ENCODE data around the gene CPXM2.

The CPXM2 gene

GRCh38 chr10:123787566-123787965 is 104.0 kb downstream of the CPXM2 start:
- Histone ChIP-seq H3K27ac (ENCODE audit: low read depth, low read length) (no peak overlapping the region), H2AFZ (ENCODE audit: low read depth, low read length, severe bottlenecking) (no peak overlapping the region), H3K27me3 (ENCODE audit: low read length) (no peaks in the 10 kb centered on the region), H3K36me3 (ENCODE audit: low read length) (no peaks in the 10 kb centered on the region), H3K4me2 (ENCODE audit: low read depth, low read length, poor library complexity, severe bottlenecking) (no peak overlapping the region), H4K20me1 (ENCODE audit: low read depth, low read length) (no peaks in the 10 kb centered on the region), H3K79me2 (ENCODE audit: insufficient read depth, low read length) (no peaks in the 10 kb centered on the region), H3K9me3 (ENCODE audit: insufficient read depth, low read length) (no peaks in the 10 kb centered on the region), H3K9me2 (replicated peaks; ENCODE audit: insufficient read depth, low read length) (no peaks in the 10 kb centered on the region), H3K9ac (ENCODE audit: low read length) (no peak overlapping the region), H3K4me3 (ENCODE audit: insufficient read depth, low read length, poor library complexity, severe bottlenecking) (no peak overlapping the region), H3F3A (ENCODE audit: insufficient read depth) (no peaks in the 10 kb centered on the region)
- TF ChIP-seq CTCF (IDR thresholded peaks at IDR 0.05; ENCODE audit: insufficient read depth, low read length, poor library complexity, severe bottlenecking) = no peak
- TF ChIP-seq EZH2phosphoT487 (conservative IDR thresholded peaks at IDR 0.05; ENCODE audit: low read length) = no peak

GRCh38 chr10:123786896-123787295 is 104.7 kb downstream of the CPXM2 start:
- no peaks in the 10 kb centered on the region for H3K9me3 ChIP-seq (ENCODE audit: insufficient read depth, low read length)
- H3K9ac ChIP-seq (ENCODE audit: low read length) = no peak overlapping the region
- no peaks in the 10 kb centered on the region for H3K27me3 ChIP-seq (ENCODE audit: low read length)
- no peaks in the 10 kb centered on the region for H3F3A ChIP-seq (ENCODE audit: insufficient read depth)
- no peak overlapping the region for H2AFZ ChIP-seq (ENCODE audit: low read depth, low read length, severe bottlenecking)
- H3K36me3 ChIP-seq (ENCODE audit: low read length) = no peaks in the 10 kb centered on the region
- H3K4me3 ChIP-seq (ENCODE audit: insufficient read depth, low read length, poor library complexity, severe bottlenecking) = no peak overlapping the region
- H4K20me1 ChIP-seq (ENCODE audit: low read depth, low read length) = no peaks in the 10 kb centered on the region
- TF ChIP-seq CTCF (IDR thresholded peaks at IDR 0.05; ENCODE audit: insufficient read depth, low read length, poor library complexity, severe bottlenecking) (no peak), EZH2phosphoT487 (conservative IDR thresholded peaks at IDR 0.05; ENCODE audit: low read length) (no peak)
- H3K27ac ChIP-seq (ENCODE audit: low read depth, low read length) = no peak overlapping the region
- H3K79me2 ChIP-seq (ENCODE audit: insufficient read depth, low read length) = no peaks in the 10 kb centered on the region
- no peaks in the 10 kb centered on the region for H3K9me2 ChIP-seq (replicated peaks; ENCODE audit: insufficient read depth, low read length)
- no peak overlapping the region for H3K4me2 ChIP-seq (ENCODE audit: low read depth, low read length, poor library complexity, severe bottlenecking)

- Histone ChIP-seq H3K4me3 (ENCODE audit: insufficient read depth, low read length, poor library complexity, severe bottlenecking) (no peak overlapping the region), H3K27ac (ENCODE audit: low read depth, low read length) (no peak overlapping the region)
- TF ChIP-seq CTCF (IDR thresholded peaks at IDR 0.05; ENCODE audit: insufficient read depth, low read length, poor library complexity, severe bottlenecking) = no peak
- TF ChIP-seq EZH2phosphoT487 (conservative IDR thresholded peaks at IDR 0.05; ENCODE audit: low read length) = no peak
Measured at GRCh38 chr10:123786306-123786705, 105.3 kb downstream of the CPXM2 start.

More at GRCh38 chr10:123786306-123786705, 105.3 kb downstream of the CPXM2 start:
- H3F3A ChIP-seq (ENCODE audit: insufficient read depth) = no peaks in the 10 kb centered on the region
- H3K27me3 ChIP-seq (ENCODE audit: low read length) = no peaks in the 10 kb centered on the region
- H3K36me3 ChIP-seq (ENCODE audit: low read length) = no peaks in the 10 kb centered on the region
- no peaks in the 10 kb centered on the region for H4K20me1 ChIP-seq (ENCODE audit: low read depth, low read length)
- no peaks in the 10 kb centered on the region for H3K9me3 ChIP-seq (ENCODE audit: insufficient read depth, low read length)
- no peak overlapping the region for H3K4me2 ChIP-seq (ENCODE audit: low read depth, low read length, poor library complexity, severe bottlenecking)
- H3K9me2 ChIP-seq (replicated peaks; ENCODE audit: insufficient read depth, low read length) = no peaks in the 10 kb centered on the region
- no peak overlapping the region for H2AFZ ChIP-seq (ENCODE audit: low read depth, low read length, severe bottlenecking)
- no peaks in the 10 kb centered on the region for H3K79me2 ChIP-seq (ENCODE audit: insufficient read depth, low read length)
- H3K9ac ChIP-seq (ENCODE audit: low read length) = no peak overlapping the region

All from SU-DHL-6 (cell line).